ENCODE results near the gene CELF2.

CELF2 gene

DNA sequence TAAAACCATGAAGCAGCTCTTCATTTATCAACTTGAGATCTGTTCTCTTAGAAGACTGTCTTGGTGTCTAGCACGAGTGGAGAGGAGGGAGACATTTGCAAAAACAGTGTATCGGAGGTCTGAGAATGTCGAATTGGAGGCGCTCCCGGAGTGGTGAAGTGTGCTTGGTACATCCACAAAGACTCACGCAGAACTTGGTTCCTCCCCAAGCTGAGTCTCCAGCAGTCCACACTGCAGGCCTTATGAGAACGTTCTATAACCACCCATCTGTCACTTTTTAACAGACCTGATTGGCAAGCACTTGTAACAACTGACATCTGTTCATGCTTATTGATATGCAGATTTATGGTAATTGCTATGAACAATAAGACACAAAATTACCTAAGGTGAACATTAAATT is 261.6 kb downstream of the CELF2 start:
- DNase-seq = no peak

DNA sequence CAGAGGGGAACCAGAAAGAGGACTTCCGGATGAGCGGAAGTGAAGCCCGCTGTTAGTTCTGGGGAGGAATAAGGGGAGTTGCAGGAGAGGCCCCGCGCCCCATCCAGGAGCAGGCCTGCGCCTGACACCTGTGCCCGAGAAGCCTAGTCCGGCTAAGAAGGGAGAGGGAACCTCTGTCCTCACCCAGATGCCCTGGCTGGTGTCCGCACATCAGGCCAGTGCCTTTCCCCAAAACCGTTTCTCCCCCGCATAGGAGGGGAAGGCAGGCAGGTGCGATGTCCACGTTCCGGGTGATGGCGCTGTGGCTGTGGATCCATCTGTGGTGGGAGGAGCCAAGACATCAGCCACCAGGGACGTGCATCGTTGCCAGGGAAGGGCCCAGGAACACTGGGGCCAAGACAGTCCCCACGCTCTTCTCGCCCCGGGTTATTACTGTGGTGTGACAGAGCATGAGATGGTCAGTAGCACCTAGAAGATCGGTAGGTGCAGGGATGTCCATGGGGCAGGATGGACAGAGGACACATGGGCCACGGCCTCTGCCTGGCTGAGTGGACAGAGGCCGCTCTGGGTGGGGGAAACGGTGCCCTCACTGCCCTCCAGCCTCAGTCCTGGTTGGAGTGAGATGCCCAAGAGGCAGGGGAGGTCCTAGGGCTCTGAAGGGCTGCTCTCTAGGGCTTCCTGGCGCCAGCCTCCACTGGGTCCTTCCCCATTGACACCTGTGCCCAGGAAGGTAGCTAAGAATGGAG is 262.7 kb downstream of the CELF2 start:
- no peak for DNase-seq

DNA sequence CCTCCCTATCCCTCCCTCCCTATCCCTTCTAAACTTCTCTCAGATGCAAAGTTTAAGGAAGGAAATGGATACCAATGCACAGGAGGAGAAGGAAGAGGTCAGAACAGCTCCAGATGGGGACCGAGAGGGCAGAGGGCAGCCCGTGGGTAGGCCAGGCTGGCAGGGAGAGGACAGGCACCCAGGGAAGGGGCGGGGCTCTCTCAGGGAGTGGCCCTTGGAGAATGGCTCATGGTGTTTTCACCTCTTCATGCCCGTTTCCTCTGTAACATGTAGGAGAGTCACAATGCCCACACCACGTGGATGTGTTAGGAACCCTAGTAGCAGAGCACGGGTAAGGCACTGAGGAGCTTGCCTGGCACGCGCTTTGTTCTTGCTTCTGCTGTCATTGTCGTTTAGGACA is 264.5 kb downstream of the CELF2 start:
- DNase-seq = no peak

DNA sequence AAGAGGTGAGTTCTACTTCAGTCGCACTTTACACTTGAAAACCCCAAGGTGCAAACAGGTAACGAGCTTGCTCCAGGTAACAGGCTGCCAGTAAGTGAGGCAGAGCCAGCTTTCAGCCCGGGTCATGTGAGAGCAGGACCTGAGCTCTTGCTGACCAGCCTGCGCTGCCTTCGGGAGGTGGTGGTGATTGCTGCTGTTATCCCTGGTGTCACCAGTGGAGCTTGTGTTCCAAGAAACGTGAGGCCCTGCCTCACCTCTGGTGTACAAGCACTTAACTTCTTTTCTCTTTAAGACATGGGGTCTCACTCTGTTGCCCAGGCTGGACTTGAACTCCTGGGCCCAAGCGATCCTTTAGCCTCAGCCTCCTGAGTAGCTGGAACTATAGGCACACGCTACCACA is 265.0 kb downstream of the CELF2 start:
- DNase-seq = no peak

DNA sequence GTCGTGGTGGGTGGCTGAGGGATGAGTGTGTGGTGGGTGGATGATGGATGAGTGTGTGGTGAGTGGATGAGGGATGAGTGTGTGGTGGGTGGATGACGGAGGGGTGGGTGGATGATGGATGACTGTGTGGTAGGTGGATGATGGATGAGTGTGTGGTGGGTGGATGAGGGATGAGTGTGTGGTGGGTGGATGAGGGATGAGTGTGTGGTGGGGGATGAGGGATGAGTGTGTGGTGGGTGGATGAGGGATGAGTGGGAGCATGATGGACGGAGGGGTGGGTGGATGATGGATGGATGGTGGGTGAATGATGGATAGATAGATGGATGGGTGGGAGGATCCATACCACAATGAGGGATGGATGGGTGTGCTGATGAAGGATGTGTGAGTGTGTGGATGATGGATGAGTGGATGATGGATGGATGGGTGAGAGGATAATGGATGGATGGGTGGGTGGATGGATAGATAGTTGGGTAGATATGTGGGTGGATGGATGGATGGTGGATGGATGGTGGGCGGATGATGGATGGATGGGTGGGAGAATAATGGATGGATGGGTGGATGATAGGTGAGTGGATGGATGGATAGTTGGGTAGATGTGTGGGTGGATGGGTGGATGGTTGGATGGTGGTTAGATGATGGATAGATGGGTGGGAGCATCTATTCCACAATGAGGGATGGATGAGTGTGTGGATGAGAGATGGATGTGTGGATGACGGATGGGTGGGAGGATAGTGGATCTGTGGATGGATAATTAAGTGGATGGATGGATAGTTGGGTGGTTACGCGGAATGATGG is 266.8 kb downstream of the CELF2 start:
- no peak for DNase-seq

DNA sequence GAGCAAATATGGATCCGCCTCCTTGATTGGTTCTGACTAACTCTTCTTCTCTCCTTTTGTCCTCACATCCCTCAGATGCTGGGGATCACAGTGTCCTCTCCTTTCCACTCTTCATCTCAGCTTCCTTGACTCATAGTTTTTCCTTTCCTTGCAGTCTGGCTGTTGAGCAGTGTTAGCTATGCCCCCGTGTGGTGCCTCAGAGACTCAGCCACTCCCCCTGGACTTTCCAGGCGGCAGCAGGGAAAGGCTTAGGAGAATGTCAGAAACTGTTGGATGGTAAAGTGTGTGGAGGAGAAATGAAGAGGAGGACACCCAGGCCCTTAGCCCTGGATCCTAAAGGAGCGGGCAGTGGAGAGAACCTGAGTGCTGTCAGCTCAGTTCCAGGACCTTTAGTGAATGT is 267.5 kb downstream of the CELF2 start:
- DNase-seq = no peak

DNA sequence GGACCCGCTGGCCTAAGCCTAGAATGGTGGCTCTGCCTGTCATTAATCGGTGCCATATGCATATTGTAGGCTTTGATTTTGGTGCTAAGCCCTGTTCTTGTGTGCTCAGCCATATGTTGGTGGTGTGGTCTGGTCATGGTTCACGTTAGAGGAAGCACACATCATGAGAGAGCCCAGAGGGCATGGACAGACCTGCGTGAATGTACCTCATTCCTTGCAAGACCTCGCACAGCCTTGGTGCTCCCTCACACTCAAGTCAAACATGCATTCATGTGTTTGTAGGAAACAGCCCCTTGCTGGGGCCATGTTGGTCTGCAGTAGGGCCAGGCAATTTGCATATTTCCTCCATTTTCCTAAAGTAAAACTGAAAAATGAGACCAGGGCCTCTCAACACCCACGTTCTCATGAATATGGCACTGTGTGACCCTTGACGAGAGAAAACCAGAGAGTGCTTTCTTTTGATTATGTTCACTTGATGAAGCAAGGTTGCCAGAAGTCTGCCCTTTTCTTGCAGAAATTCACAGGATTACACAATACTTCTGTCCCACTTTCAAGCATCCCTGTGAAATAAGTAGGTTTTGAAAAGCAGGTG is 268.7 kb downstream of the CELF2 start:
- no peak for DNase-seq

DNA sequence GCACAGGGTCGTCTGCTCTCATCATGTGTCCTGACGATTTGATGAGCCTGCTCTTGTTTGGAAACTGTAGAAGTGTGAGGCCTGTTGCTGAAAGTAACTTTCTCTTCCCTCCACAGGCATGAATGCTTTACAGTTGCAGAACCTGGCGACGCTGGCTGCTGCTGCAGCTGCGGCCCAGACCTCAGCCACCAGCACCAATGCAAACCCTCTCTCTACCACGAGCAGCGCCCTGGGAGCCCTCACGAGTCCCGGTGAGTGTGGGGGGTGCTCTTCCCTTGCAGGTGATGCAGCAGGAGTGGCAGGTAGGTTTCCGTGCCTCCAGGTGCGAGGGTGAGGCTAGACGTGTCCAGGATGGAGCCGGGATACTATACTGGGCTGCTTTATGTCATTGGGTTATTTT is 270.6 kb downstream of the CELF2 start:
- no peak for DNase-seq

DNA sequence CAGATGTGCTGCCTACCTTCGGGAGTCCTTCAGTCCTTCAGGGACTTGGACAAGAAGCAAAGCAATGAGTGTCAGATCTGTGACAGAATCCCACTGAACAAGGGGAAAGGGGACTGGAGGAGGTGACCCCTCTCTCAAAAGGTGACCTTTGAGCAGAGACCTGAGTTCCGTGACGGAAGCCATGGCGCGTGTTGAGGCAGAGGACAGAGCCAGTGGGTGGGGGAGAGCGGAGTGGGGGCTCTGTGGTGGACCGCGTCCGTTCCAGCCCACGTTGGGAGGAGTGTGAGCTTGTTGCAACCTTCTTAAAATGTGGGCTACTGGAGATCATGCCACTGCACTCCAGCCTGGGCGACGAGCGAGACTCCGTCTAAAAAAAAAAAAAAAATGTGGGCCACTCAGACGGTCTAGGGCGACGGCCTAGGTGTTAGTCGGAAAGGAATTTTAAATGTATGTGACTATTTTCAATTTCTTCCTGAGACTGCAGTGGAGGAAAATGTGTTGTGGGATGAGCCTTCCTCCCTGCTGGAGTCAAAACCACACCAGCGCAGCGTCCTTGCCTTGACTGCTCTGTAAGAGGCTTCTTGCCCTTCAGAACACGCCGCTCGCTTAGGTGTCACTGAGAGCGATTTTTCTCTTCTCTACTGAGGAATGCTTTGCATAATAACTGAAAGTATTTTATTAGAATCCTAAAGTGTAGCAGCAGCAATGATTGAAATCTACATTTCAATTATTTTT is 272.7 kb downstream of the CELF2 start:
- no peak for DNase-seq

DNA sequence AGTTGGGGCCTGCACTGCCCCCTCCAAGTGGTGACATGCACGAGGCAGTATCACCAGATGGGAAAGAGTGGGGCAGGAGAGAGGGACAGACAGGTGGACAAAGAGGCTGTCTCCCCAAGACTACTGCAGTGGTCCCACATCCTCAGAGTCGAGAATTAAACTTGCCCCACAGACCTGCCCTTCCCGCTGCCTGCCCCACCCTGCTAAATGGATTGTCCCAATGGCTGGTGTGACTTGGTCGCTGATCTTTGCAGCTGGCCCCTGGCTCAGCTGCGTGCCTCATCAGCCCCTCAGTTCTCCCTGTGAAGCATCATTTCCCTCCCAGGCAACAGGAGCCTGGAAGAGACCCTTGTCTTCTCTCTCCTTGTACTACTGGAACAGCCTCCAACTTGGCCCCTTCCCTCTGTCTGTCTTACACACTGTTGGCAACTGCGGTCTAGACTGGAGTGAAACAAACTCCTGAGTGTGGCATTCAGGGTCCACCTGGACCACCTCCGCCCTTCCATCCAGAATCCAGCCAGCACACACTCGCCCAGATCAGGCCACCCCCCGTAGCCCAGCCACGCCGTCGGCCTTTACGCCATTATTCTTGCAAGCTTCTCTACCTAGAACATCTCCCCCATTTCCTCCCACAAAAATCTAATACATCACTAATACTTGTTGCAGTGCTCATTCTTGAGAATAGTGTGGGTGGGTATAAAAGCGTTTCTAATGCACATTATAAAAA is 275.1 kb downstream of the CELF2 start:
- DNase-seq = no peak

DNA sequence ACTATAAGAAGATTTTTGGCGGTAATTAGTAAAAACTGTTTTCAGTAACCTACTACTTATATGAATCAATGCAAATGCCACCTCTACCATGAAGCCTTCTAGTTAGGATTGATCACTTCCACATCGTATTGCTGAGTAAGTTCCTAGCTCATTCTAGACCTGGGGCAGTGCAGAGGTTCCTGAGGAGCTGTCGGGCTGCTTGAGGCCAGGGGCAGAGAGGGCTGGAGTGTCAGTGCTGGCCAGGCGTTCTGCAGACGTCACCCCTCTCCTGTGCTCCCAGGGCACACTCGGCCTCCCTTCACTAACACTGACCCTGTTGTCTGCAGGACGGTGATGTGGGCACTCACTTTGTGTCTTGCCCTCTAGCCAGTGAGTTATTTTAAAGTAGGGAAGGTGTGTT is 275.7 kb downstream of the CELF2 start:
- no peak for DNase-seq

DNA sequence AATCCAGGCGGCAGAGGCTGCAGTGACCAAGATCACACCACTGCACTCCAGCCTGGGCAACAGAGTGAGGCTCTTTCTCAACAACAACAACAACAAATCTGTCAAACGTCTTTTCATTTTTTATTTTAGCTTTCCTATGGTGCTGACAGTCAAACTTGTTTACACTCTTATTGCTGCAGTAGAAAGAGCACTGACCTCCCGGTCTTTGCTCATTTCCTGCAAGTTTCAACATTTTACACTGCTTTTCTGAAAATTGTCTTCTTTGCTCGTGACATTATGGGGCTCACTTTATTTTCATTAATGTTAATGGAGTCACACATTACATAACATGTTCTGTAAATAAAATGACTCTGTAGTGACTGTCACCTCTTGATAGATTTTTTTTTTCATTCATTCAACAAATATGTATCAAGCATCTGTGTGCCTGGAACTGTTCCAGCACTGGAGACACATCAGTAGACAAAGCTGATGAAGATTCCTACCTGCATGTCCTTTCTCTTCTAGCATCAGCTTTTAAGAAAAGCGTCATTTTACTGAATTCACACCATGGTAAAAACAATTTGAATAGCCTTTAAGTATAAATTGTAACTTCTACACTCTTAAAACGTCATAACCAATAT is 277.3 kb downstream of the CELF2 start:
- no peak for DNase-seq

DNA sequence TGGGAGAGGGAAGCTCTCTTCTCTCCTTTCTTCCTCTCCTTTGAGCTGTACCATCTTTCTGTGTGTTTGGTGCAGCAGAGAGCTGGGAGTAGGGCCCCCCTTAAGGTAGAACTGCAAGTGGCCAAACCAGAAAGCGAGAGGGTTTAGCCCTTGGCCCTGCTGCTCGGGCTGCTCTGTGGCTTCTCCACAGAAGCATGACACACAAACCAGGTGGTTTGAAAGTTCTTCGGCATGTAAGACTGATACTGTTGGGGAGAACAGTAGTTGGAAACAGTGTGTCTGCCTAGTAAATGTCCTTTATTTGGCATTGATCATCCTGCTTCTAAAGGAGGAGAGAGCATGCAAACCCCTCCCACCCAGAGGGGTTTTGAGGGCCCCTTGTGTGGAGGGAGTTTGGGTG is 277.8 kb downstream of the CELF2 start:
- no peak for DNase-seq

DNA sequence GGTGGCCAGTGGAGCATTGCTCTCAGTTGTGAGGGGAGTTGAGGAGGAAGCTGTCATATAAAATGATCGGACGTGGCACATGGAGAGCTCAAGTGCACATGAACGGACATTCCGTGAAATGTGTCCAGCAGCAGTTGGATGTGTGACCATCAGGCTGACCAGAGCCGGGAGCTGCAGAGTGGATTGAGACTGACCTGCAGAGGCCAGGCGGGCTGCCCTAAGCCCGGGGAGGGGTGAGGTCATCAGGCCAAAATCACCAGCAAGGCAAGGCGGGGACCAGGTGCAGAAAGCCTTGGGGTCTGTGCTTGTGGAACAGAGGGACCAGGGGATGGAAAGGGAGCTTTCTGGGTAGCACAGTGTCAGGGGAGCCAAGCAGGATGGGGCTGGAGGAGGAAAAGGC is 279.5 kb downstream of the CELF2 start:
- no peak for DNase-seq

DNA sequence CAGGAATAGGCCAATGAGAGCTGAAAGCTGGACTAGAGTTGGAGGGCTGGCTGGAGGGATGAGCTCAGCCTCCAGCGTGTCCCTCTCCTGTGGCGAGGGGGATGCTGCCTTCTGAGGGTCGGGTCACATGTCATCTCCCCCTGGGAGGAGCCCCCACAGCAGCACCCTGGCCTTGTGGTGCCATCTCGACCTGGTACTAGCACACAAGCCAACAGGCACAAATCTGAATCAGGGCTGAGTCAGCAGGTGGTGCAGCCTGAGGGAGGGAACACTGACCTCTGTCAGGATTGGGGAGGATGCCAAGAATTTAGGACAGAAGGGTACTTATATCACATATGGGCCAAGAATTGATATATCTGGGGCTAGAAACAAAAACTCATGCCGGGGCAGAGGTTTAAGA is 280.4 kb downstream of the CELF2 start:
- no peak for DNase-seq

DNA sequence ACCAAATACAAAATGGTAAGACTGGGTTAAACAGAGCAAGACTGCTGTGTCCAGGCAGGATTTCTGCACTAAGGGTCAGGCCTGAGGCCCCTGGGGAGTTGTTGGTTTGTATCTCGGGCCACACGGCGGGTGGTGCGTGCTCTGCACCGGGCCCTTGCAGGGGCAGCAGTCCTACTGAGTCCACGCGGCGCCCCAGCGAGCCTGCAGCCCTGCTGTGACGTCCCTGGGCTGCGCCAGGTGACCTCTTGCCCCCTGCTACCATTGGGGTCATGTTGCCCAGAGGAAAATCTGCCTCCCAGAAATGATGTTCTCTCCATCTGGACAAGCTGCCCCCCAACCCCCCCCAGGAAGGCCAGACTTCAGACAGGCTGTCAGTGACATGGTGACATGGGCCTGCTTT is 281.5 kb downstream of the CELF2 start:
- no peak for DNase-seq

DNA sequence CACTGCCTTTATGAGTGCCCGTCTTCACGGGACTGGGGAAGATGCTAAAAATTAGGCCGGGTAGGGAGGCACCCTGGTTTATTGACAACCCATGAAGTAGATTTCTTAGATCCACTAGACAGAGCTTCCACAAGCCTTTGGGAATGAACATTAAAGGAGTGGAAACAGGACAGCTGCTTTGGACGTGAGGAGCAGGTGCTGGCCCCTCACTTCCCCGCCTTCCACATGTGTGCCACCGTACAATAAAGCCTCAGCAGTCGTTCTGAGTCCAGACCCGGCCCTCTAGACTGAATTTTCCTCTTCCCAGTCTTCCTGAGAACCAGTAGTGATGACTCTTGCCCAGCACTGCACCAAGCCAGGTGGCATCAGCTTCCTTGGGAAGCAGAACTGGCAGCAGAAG is 282.4 kb downstream of the CELF2 start:
- DNase-seq = no peak

DNA sequence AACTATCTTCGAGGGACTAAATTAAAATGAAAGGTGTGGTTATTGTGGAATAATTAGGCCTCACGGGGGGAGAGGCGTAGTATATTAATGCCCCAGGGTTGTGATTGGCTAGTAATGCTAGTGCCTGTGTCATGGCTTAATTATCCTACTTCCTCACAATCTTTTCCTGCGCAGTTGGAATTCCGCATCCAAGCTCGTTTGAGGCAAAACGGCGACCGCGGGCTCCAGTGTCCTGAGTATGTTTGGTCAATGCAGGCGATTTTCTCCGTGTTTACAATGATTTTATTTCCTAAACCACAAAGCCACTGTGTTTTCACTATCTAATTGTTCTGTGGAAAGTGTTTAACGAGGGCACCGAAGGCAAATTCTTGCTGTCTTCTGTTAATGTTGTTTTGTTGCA is 282.9 kb downstream of the CELF2 start:
- DNase-seq = no peak

DNA sequence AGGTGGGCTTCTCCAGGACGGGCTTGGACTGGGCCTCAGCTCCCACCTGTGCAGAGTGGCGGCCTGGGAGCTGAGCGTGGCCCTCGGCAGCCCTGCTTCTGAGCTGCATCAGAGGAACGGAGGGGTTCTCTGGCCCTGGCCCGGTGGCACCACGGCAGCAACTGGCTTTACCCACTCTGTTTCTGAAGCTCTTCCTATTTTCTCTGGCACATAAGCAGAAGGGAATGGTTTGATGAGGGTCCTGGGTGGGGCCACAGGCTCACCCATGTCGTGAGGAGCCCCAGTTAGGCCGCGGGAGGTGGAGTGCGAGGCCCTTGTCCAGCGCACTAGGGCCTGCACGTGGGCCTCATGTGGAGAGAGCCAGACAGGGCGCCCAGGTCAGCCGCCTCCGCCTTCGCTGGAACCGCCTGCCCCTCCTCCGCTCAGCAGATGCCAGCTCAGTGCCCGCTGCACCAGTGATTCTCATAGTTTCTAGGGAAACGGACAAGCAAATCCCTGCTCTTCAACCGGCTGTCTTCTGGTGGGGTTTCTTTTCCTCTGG is 284.0 kb downstream of the CELF2 start:
- DNase-seq = no peak

DNA sequence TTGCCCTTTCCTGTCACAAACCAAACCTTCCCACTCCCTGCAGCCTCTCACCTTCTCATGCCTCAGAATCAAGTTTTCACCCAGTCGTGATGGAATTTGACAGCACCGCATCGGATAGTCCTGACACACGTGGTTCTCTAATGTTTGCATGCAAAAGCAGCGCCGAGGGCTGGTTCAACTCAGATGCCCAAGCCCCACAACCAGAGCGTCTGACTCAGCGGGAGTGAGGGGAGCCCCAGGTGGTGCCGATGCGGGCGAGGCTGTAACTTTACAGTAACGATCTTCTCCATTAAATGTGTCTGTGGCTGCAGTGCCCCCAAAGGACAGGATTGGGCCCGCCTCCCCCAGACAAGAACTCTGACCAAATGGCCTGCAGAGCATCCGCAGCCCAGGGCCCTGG is 284.5 kb downstream of the CELF2 start:
- no peak for DNase-seq

DNA sequence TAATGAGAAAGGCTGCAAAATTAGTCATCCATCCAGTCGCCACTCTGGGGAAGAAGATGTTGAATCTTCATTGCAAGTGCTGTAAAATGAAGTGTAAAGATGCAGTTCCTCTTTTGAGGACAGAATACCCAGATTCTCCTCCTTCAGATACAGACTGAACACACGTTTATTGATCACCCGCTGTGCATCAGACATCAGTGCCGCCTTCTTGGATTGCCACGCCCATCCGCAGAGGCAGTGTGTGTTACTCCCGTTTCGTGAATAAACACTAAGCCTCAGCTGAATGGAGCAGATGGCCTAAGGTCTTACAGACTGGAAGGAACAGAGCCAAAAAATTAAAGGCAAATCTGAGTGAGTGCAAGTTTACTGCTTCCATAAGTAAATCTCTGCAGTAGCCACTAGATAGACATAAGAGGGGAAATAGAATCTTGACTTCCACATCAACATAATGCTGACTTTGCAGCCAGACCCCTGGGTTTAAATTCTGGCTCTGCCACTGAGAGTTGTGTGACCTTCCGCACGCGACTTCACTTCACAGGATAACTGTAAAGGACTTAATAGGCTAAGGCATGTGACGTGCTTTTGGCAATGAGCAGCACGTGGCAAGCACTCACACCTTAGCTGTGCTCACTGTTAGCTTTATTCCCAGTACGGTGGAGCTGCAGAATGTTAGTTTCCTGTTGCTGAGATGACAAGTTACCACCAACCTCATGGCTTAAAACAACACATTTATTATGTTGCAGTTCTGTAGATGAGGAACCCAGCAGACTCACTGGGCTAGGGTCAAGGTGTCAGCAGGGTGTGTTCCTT is 285.9 kb downstream of the CELF2 start:
- DNase-seq = no peak
